NOMO-1 treated with DMSO at 0.1 percent for 48 hours (cell line): Measurements from ENCODE around the gene LRMDA.

Source experiments
- DNase-seq: peaks from one replicate; lab custom pipeline; 2025; ENCODE audit not compliant: unreplicated experiment; lab: John Stamatoyannopoulos, UW

The LRMDA gene

GRCh38 chr10:76268954-76269353 lies 837.5 kb downstream of the LRMDA start:
- DNase-seq: no peak

DNA sequence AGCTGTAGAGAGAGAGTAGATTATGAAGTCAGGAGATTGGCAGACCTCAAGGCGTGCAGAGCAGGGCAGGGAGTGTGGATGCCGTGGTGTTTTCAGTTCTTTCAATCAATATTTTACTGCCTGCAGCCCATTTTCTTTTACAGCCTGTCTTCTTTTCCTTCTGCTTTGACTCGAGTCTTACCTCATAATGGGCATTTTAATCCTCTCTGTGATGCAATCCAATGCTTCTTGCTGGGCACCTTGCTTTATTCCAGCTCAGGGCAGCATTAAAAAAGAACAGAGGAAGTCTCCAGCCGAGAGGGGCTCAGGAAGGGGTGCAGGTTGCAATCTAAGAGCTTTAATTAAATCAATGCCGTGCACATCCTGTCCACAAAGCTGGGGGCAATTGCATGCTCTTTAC lies 839.0 kb downstream of the LRMDA start:
- DNase-seq: peak; percentile 61

DNA sequence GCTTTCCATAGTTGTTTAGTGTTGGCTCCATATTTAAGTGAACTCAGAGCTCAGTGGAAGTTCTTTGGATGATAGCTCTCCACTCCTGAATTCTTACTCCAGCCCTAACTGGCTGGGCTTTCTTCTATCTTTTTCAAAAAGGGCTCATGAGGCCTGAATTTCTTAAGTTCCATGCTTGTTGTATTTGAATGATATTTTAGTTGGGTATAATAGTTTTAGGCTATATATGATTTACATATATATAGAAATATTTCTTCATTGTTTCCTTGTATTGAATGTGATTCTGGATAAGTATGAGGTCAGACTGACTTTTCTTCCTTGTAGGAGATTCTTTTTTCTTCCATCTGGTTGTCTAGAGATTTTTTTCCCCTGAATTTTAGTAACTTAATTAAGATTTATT lies 843.5 kb downstream of the LRMDA start:
- no peak for DNase-seq

GRCh38 chr10:76278811-76279460 lies 847.5 kb downstream of the LRMDA start:
- no peak for DNase-seq

GRCh38 chr10:76281659-76282058 lies 850.2 kb downstream of the LRMDA start:
- no peak for DNase-seq

DNA sequence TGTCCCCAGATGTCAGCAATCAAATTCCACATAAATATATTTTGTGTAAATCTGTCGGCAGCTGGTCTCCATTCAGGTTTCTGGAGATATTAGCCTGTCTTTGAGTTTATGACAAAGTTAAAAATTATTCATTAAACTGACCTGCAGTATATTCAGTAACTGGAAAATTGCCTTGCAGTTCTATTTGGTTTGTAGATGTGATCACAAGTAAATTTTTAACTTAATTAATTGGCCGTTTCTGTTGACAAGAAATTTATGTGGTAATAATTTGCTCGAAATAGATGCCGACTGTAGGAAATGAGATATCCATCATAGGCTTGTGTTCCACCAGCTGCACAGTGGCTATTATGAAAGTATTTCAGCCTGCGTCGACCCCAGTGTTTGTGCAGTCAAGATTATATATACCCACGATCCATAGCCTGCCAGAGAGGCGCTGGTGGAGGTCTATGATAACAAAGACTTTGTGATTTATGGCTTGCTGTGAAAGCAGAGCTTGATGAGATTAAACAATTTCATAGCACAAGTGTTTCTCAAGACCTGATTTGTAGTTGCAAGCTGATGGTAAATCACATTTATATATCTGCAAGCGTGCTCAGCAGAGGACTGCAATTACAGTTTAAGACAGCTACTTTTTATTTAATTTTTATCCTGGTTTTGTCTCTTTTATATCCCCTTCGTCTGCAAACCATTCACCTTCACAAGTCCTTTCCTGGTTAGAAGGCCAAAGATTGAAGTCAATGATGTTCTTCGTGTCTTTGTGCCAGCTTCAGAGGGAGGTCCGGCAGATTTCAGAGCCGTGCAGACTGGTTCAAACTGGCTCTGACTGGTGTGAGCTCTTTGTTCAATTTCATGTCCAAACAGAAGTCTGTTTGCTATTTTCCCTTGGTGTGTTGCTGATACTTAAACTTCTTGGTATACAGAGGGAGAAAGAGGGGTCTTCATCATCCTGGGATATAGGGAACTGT lies 850.9 kb downstream of the LRMDA start:
- no peak for DNase-seq

- no peak for DNase-seq
These were observed 852.9 kb downstream of the LRMDA start for GRCh38 chr10:76284351-76284750.

DNA sequence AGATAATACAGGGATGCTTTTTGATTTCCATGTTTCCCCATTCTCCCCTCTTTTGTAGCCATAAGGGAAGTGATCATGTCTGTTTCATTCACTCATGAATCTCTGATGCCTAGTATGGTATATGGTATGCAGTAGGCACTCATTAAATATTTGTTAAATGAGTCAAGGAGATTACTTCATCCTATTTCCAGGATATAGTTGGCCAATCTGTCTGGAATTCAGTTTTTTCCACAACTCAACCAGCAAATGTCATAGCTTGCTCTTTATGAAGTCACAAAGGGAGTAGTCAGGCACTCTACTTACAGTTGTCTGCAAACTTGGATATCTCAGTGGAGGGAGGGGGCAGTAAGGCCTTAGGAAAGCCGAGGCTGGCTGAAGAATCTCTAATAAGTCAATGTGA lies 853.6 kb downstream of the LRMDA start:
- no peak for DNase-seq

DNA sequence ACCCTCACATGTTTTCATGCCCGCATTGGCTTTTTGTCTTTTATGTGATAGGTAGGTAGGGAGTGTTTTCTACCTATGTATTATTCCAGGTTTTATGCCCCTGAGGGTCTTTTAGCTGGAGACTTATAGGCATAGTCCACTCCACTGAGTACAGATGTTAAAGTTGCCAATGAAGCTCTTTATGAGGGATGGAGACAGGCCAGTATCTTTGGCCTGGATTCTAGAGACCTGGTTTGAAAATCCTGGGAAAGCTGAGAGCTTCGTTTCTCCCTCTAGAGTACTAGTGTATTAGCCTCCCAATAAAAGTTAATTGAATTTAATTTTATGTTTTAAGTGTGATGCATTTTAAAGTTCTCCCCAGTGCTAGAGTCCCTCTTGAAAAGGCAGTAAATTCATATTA lies 854.1 kb downstream of the LRMDA start:
- DNase-seq: no peak

- DNase-seq: no peak
These were observed 855.1 kb downstream of the LRMDA start for GRCh38 chr10:76286536-76286935.

GRCh38 chr10:76287856-76288255 lies 856.4 kb downstream of the LRMDA start:
- DNase-seq: no peak

DNA sequence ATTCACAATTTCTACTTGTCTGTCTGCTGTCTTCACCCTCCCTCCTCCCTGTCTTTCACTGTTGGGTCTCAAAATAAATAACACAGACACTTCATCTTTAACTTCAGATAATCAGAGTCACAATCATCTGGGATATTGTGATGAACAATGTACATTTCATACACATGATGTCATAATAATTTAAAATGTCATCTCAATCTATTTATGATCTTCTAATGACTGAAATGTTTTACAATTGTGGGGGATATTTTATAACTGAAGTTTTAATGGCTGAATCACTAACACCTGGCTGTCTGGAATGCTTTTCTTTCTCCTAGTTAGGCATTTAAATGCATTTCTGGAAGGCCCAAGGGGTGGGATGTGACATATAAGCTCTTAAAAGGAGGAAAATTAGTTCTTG lies 859.8 kb downstream of the LRMDA start:
- no peak for DNase-seq

- no peak for DNase-seq
These were observed 860.5 kb downstream of the LRMDA start for GRCh38 chr10:76291885-76292284.

DNA sequence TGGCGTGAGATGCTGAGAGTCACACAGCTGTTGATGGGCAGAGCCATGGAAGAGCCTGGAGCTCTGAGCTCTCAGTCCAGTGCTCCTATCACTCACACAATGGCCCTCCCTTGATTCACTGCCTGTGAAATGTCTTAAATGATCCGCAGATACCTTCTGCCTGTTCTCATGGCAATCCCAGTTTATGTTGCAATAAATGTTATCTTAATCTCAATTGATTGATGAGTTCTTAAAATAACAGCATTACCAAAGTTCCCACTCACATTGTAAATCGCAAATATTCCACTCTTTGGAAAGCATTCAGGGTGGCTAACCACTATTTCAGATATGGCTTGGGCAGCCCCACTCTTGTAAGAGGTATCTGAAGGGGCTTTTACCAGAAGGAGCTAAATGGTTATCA lies 865.5 kb downstream of the LRMDA start:
- DNase-seq: no peak

DNA sequence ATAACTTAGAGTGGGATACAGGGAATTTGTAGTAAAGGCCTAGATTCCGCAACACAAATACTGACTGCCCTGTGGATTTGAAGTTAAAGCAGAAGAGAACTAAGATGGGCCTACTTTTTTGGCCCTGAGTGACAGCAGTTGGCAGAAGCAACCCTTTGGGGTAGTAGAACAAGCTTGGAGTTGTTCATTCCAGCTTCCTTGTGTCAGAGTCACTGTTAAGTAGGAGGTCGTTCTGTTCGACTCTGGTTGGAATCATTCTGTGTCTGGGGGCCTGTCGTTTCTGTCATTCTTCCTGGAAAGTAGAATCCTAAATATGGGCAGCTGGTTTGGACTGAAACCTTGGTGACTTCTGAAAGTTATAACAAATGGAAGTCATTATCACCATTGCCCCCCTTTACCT lies 865.9 kb downstream of the LRMDA start:
- DNase-seq: no peak

DNA sequence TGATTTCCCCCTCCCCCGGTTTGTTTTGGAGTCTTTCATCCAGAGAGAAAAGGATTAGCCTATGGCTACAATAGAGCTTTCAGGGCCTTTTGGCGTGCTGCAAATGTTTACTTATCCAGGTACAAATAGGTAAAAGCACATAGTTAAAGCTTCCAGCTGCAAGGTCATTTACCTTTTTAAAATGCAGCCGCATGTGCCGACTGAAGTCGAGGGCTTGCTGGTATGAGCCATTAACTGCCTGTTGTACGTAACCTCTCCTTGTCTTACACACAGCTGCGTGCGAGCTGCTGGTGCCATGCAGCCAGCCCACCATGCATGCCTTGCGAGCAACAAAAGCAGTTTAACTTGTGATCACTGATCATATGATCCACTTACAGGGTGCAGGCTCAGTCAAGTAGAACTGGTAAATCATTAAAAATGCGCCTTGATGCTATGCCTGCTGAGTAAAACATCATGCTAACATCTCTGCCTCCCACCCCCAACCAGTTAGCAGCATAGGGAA lies 866.4 kb downstream of the LRMDA start:
- DNase-seq: no peak

GRCh38 chr10:76298329-76298728 lies 866.9 kb downstream of the LRMDA start:
- DNase-seq: no peak

DNA sequence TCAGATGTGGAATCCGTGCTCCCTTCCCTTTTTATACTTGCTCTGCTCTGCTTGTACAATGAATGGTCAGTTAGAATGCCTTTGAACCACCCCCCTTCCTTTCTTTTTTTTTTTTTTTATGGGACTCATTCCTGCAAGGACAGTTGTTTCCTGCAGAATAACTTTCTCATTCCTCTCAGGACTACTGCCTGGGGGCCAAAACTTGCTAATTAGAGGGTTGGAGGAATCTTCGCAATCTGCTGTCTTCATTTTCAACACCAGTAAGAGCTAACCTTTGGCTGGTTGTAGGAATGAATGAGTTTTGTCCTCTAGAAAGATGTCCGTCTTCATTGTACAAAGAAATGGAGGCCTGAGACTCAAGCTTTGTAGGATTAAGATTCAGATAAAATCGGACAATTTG lies 868.1 kb downstream of the LRMDA start:
- DNase-seq: no peak

DNA sequence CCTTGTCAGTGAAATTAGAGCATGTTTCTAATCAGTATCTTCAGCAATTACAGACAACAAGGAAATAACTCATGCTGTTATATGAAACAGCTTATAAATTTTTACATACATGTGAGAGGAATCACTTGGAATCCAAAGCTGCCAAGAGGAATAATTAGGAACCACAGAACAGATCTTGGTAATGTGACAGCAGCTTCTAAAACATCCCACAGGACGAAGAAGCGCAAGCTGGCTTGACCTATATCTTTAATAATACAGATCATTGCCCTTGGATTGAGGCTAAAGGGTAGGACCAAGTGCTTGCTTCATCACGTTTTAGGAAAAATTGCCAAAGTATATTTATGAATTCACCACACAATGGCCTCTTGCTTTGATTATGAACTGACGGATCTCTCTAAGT lies 869.8 kb downstream of the LRMDA start:
- no peak for DNase-seq

- DNase-seq: no peak
These were observed 870.5 kb downstream of the LRMDA start for GRCh38 chr10:76301950-76302349.

GRCh38 chr10:76302481-76302880 lies 871.1 kb downstream of the LRMDA start:
- DNase-seq: no peak

GRCh38 chr10:76302961-76303630 lies 871.7 kb downstream of the LRMDA start:
- DNase-seq: no peak
